Measurements from ENCODE around the gene BEND3. TPM values are rescaled to one million over a fixed set of nuclear protein-coding genes. Genes with fewer than 3 reads are reported as not detected.

Gene BEND3
- total and polyA plus RNA-seq, 11 donors = 0.30 to 2.0 (median 1.3) TPM

DNA sequence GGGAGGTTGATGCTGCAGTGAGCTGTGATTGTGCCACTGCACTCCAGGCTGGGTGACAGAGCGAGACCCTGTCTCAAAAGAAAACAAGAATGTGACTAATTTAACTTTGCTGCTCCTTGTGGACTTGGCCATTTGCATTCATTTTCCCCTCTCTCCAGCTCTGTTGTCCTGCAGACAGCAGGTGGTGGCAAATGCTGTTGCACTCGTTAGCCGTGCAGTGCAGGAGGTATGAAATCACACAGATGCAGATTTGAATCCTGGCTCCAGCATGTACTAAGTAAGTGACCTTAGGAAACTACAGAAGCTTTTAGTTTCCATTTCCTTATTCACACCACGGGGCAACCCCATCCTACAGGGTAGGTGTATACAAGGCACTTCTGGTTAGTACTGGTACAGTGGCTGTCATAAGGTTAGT is 9.6 kb upstream of the BEND3 start:
- DNase-seq (no peak), ATAC-seq (no peak)
- no peak overlapping the region for H3K27ac ChIP-seq
- WGBS, 4 donors = 40 to 61% (median 58%) methylated on average over 4 of the region's 4 CpGs
- TF ChIP-seq, protein P1, sequence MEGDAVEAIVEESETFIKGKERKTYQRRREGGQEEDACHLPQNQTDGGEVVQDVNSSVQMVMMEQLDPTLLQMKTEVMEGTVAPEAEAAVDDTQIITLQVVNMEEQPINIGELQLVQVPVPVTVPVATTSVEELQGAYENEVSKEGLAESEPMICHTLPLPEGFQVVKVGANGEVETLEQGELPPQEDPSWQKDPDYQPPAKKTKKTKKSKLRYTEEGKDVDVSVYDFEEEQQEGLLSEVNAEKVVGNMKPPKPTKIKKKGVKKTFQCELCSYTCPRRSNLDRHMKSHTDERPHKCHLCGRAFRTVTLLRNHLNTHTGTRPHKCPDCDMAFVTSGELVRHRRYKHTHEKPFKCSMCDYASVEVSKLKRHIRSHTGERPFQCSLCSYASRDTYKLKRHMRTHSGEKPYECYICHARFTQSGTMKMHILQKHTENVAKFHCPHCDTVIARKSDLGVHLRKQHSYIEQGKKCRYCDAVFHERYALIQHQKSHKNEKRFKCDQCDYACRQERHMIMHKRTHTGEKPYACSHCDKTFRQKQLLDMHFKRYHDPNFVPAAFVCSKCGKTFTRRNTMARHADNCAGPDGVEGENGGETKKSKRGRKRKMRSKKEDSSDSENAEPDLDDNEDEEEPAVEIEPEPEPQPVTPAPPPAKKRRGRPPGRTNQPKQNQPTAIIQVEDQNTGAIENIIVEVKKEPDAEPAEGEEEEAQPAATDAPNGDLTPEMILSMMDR (IDR thresholded peaks at IDR 0.05) = no peak
- no peak for TF ChIP-seq POLR2A (IDR thresholded peaks at IDR 0.05)
- H3K4me1 ChIP-seq = peaks cover 0 to 10% (median 0%) of the 10 kb centered on the region in 12 donors
- H3K36me3 ChIP-seq = no peaks in the 10 kb centered on the region
- no peaks in the 10 kb centered on the region for H3K27me3 ChIP-seq
- intact Hi-C loops (cut with DNase I) = no loop called here
- H3K4me3 ChIP-seq = no peak overlapping the region
- no peaks in the 10 kb centered on the region for H3K9me3 ChIP-seq

DNA sequence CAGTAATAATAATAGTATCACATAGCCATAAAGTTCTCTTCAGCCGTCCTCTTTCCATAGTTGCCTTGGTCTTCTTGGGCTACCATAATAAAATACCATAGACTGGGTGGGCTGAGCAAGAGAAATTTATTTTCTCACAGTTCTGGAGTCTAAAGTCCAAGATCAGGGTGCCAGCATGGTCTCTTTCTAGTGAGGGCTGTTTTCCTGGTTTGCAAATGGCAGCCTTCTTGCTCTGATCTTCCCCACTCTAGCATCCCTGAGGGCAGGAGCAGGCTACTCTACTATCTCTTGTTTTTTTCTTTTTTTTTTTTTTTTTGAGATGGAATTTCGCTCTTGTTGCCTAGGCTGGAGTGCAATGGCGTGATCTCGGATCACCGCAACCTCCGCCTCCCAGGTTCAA is 8.2 kb upstream of the BEND3 start:
- Histone ChIP-seq H3K27me3 (no peaks in the 10 kb centered on the region), H3K4me1 (no peaks in the 10 kb centered on the region), H3K4me3 (no peak overlapping the region), H3K27ac (no peak overlapping the region), H3K36me3 (no peaks in the 10 kb centered on the region), H3K9me3 (no peaks in the 10 kb centered on the region)
- intact Hi-C loops (cut with DNase I) = no loop called here
- DNase-seq (no peak), ATAC-seq (no peak)
- TF ChIP-seq, protein P1 (IDR thresholded peaks at IDR 0.05) = no peak
- TF ChIP-seq POLR2A (IDR thresholded peaks at IDR 0.05) = no peak
- 92 to 98% (median 93%) methylated on average over 6 of the region's 6 CpGs for WGBS, 4 donors

DNA sequence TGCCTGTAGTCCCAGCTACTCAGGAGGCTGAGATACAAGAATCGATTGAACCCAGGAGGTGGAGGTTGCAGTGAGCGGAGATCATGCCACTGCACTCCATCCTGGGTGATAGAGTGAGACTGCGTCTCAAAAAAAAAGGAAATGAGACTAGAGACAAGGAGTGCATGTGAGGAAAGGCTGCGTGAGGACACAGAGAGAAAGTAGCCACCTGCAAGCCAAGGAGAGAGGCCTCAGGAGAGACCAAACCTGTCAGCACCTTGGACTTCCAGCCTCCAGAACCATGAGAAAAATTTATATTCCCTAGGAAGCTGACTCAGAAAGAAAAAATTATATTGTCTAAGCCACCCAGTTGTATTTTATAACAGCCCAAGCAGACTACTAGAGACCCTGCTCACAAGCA is 7.4 kb upstream of the BEND3 start:
- intact Hi-C loops (cut with DNase I) = no loop called here
- Histone ChIP-seq H3K9me3 (no peaks in the 10 kb centered on the region), H3K4me1 (no peaks in the 10 kb centered on the region), H3K4me3 (no peak overlapping the region), H3K27ac (no peak overlapping the region), H3K27me3 (no peaks in the 10 kb centered on the region), H3K36me3 (no peaks in the 10 kb centered on the region)
- WGBS, 4 donors = 86 to 90% (median 89%) methylated on average over 4 of the region's 4 CpGs
- DNase-seq = no peak
- TF ChIP-seq POLR2A (IDR thresholded peaks at IDR 0.05) = no peak
- TF ChIP-seq, protein P1 (IDR thresholded peaks at IDR 0.05) = no peak
- no peak for ATAC-seq

DNA sequence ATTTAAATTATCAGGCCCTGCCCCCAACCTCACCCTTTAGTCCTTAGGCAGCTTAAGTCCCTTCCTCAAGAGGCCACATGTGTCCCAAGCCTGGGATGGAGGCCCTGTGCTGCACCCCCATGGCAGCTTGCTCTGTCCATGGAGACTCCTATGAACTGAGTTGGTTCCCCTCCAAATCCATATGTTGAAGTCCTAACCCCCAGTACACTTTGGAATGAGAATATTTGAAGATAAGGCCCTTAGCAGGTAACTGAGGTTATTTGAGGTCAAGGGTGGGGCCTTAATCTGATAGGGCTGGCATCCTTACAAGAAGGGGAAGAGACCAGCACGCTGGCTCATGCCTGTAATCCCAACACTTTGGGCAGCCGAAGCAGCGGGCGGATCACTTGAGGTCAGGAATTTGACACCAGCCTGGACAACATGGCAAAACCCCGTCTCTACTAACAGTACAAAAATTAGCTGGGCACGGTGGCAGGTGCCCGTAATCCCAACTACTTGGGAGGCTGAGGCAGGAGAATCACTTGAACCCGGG is 6.7 kb upstream of the BEND3 start:
- Histone ChIP-seq H3K4me3 (no peak overlapping the region), H3K4me1 (no peaks in the 10 kb centered on the region), H3K36me3 (no peaks in the 10 kb centered on the region), H3K27me3 (no peaks in the 10 kb centered on the region), H3K9me3 (no peaks in the 10 kb centered on the region), H3K27ac (no peak overlapping the region)
- no peak for ATAC-seq
- no peak for TF ChIP-seq POLR2A (IDR thresholded peaks at IDR 0.05)
- intact Hi-C loops (cut with DNase I) = no loop called here
- DNase-seq = no peak
- 76 to 83% (median 80%) methylated on average over 8 of the region's 8 CpGs for WGBS, 4 donors

DNA sequence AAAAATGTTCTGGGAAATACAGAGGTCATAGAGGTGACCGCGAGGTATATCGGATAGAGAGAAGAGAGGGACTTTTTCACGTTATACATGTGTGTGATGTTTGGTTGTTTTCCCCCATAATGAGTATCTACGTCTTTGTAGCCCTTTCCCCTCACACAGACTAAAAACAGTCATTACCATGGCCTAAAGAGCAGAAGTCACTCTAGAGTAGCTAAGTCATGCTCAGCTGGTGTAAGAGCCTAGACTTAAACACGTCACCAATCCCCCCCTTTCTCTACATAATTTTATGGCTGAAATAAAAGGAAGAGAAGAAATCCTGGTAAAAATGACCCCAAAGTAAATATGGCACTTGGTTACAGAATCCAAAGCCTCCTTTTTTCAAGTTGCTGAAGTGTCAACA is 6.0 kb upstream of the BEND3 start:
- Histone ChIP-seq H3K27ac (no peak overlapping the region), H3K9me3 (no peaks in the 10 kb centered on the region), H3K27me3 (peaks cover 0 to 5% (median 0%) of the 10 kb centered on the region in 9 donors), H3K36me3 (no peaks in the 10 kb centered on the region), H3K4me1 (peaks cover 0 to 7% (median 5%) of the 10 kb centered on the region in 12 donors), H3K4me3 (no peak overlapping the region)
- ATAC-seq (no peak), DNase-seq (no peak)
- WGBS, 4 donors = 90 to 96% (median 93%) methylated on average over 6 of the region's 6 CpGs
- intact Hi-C loops (cut with DNase I) = no loop called here
- TF ChIP-seq POLR2A (IDR thresholded peaks at IDR 0.05) = no peak
- TF ChIP-seq, protein P1 (IDR thresholded peaks at IDR 0.05) = no peak
